Suppressor macrophage treated with lipopolysaccharide for 1 hour (primary cell): ENCODE data around the gene ZNF486.
A peak's percentile ranks its signal among the peaks of the same experiment; 100 is the strongest.
"Not testable (repeated sequence)": the region's sequence is repeated elsewhere in the genome, so short reads cannot be mapped to it uniquely, and the experiment has no call there.

Source experiments
- DNase-seq, 3 donors: peaks; one replicate each; pipeline ENCODE4 v3.0.0-alpha.2; 2020 to 2022

ZNF486 gene

GRCh38 chr19:20235156-20235555, 68.1 kb downstream of the ZNF486 start:
- DNase-seq = no peak

- peak; percentile 78 to 87 (median 80) for DNase-seq
Measured at GRCh38 chr19:20237773-20238623, 71.0 kb downstream of the ZNF486 start.

DNA sequence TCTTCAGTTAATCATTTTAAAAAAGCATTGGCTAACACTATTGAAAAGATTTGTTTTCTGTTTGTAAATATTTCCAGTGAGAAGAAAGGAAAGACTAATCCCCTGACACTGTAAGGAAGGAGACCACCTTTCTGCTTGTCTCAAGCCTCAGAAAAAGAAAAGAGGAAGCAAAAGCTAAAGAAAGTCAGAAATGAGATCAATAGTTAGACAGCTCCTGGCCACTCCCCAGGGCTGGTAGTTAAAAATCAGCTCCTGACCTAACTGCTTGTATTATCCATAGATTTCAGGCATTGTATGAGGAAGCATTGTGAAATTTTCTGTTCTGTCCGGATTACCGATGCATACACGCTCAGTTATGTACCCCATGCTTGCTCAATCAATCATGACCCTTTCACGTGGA, 76.6 kb downstream of the ZNF486 start:
- no peak for DNase-seq

DNA sequence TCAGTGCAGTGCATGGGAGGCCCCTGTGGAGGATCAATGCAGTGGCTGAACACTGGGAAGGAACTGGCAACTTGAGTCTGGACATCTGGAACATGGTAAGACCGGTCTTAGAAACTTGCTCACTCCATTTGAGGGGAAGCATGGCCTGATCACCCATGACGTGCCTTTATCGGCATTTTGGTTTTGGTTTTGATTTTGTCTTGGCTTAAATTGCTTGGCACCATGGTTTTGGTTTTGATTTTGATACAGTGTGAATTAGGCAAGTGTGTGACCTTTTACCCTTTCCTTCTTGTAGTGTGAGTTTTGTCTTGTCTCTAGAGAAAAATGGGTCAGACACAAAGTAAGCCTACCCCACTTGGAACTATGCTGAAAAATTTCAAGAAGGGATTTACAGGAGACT, 77.3 kb downstream of the ZNF486 start:
- DNase-seq = no peak

DNA sequence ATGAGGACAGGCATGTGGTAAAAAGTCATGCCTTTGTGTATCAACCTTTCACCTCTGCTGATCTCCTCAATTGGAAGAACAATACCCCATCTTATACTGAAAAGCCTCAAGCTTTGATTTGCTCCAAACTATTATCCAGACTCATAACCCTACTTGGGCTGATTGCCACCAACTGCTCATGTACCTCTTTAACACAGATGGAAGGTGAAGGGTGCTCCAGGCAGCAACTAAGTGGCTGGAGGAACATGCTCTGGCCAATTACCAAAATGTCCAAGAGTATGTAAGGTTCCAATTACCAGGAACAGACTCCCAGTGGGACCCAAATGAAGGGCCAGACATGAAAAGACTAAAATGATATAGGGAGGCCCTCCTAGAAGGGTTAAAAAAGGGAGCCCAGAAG, 78.3 kb downstream of the ZNF486 start:
- no peak for DNase-seq

DNA sequence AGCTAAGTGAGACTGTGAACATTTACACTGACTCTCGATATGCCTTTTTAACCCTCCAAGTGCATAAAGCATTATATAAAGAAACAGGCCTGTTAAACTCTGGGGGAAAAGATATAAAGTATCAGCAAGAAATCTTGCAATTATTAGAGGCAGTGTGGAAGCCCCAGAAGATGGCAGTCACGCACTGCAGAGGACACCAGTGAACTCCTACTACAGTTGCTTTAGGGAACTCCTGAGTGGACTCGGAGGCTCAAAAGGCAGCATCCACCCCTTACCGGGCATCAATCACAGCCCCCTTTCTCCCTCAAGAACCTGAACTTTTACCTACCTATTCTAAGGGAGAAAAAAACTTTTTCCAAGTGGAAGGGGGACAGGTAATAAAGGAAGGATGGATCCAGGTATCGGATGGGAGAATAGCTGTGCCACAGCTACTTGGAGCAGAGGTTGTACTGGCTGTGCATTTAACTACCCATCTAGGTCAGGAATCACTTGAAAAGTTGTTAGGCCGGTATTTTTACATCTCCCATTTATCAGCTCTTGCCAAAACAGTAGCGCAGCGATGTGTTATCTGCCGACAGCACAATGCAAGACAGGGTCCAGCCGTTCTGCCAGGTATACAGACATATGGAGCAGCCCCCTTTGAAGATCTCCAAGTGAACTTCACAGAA, 80.1 kb downstream of the ZNF486 start:
- DNase-seq = peak in 2 of 3 donors; percentile 7 to 10

DNA sequence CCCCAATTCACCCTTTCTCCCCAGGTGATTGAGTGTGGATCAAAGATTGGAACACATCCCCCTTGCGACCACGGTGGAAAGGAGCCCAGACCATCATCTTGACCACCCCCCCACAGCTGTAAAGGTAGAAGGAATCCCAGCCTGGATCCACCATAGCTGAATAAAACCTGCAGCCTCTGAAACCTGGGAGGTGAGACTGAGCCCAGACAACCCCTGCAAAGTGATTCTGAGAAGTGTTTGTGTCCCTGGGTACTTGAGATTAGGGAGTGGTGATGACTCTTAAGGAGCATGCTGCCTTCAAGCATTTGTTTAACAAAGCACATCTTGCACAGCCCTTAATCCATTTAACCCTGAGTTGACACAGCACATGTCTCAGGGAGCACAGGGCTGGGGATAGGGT, 81.2 kb downstream of the ZNF486 start:
- DNase-seq = not testable (repeated sequence)
